ENCODE results near the gene PPP1R3F. TPM values are rescaled to one million over a fixed set of nuclear protein-coding genes. Genes with fewer than 3 reads are reported as not detected.

Gene PPP1R3F
- total and polyA plus RNA-seq, 11 donors: 13.9 to 31.7 (median 22.6) TPM

- H3K4me3 ChIP-seq: no peak overlapping the region
- DNase-seq (no peak), ATAC-seq (peak in 1 of 4 donors; percentile 25)
- intact Hi-C loops (cut with DNase I): loop anchor here in 2 of 10 donors (5.0 to 10.0 kb wide), 2 partner anchors 466 to 469 kb away; no protein-coding TSS in a partner anchor
- no peak overlapping the region for H3K27ac ChIP-seq
- H3K9me3 ChIP-seq: no peaks in the 10 kb centered on the region
- peaks cover 0 to 6% (median 0%) of the 10 kb centered on the region in 9 donors for H3K36me3 ChIP-seq
- H3K27me3 ChIP-seq: peaks cover 0 to 6% (median 0%) of the 10 kb centered on the region in 9 donors
- H3K4me1 ChIP-seq: peaks cover 0 to 7% (median 0%) of the 10 kb centered on the region in 12 donors
- TF ChIP-seq POLR2A (IDR thresholded peaks at IDR 0.05) (no peak), CTCF (IDR thresholded peaks at IDR 0.05) (no peak)
- 85 to 97% (median 94%) methylated on average over 15 to 18 of the region's 18 CpGs for WGBS, 4 donors
Observed at GRCh38 chrX:49286136-49286535, 16.5 kb downstream of the PPP1R3F start.

- Histone ChIP-seq H3K4me1 (peaks cover 0 to 7% (median 0%) of the 10 kb centered on the region in 12 donors), H3K27me3 (peaks cover 0 to 6% (median 0%) of the 10 kb centered on the region in 9 donors), H3K36me3 (peaks cover 0 to 6% (median 0%) of the 10 kb centered on the region in 9 donors), H3K4me3 (no peak overlapping the region), H3K9me3 (no peaks in the 10 kb centered on the region), H3K27ac (no peak overlapping the region)
- intact Hi-C loops (cut with DNase I): loop anchor here in 2 of 10 donors (5.0 to 10.0 kb wide), 2 partner anchors 466 to 468 kb away; no protein-coding TSS in a partner anchor
- TF ChIP-seq POLR2A (IDR thresholded peaks at IDR 0.05): no peak
- no peak for TF ChIP-seq CTCF (IDR thresholded peaks at IDR 0.05)
- ATAC-seq (no peak), DNase-seq (no peak)
- WGBS, 4 donors: 70 to 100% (median 78%) methylated on average over 1 to 4 of the region's 4 CpGs
Observed at GRCh38 chrX:49286581-49286980, 17.0 kb downstream of the PPP1R3F start.

- H3K4me1 ChIP-seq: peaks cover 0 to 7% (median 0%) of the 10 kb centered on the region in 12 donors
- WGBS, 4 donors: 81 to 100% (median 92%) methylated on average over 1 of the region's 1 CpG
Observed at GRCh38 chrX:49287665-49288064, 18.1 kb downstream of the PPP1R3F start.

More at GRCh38 chrX:49287665-49288064, 18.1 kb downstream of the PPP1R3F start:
- no peaks in the 10 kb centered on the region for H3K9me3 ChIP-seq
- peaks cover 0 to 6% (median 0%) of the 10 kb centered on the region in 9 donors for H3K36me3 ChIP-seq
- no peak overlapping the region for H3K27ac ChIP-seq
- no peak for DNase-seq
- H3K4me3 ChIP-seq: no peak overlapping the region
- H3K27me3 ChIP-seq: peaks cover 0 to 6% (median 0%) of the 10 kb centered on the region in 9 donors
- TF ChIP-seq POLR2A (IDR thresholded peaks at IDR 0.05) (no peak), CTCF (IDR thresholded peaks at IDR 0.05) (no peak)
- intact Hi-C loops (cut with DNase I): loop anchor here in 2 of 10 donors (5.0 to 10.0 kb wide), 2 partner anchors 465 to 467 kb away; no protein-coding TSS in a partner anchor
- ATAC-seq: no peak
